K562 (cell line): Measurements from ENCODE around the gene SUGP1. TPM values are rescaled to one million over a fixed set of nuclear protein-coding genes. Genes with fewer than 3 reads are reported as not detected.

Experiments
- ATAC-seq: fragments of 200-7000 bp; cut with Tn5 transposase; 3 replicates; pipeline ENCODE4 v1.9.1; 2020; ENCODE audit warnings: moderate library complexity
- BruUV-seq: library from RNA; stranded (reverse); fragments of 400-500 nt; replicated peaks from 2 replicates; lab custom pipeline; 2021; lab: Mats Ljungman, UMichigan
- CTCF ChIA-PET: fragments of 300-600 bp; formaldehyde crosslinking; extraction: SDS; loops from one replicate; lab custom pipeline; 2021; ENCODE audit warnings: low intra/inter-chr PET ratio; lab: Yijun Ruan, JAX
- POLR2A ChIA-PET: fragments of 300-600, 350-650 bp; sonication (Branson Sonifier 250); formaldehyde crosslinking; extraction: SDS; loops from one replicate; lab custom pipeline; 2021; ENCODE audit warnings: antibody characterized with exemption, inconsistent platforms; lab: Yijun Ruan, JAX
- DNase-seq, 4 experiments: peaks; one replicate each; pipeline versions ENCODE4 v3.0.0 to v3.0.0-alpha.2; 2011 to 2018; ENCODE audit warnings: low spot score in 3 of 4, mixed read lengths in 3 of 4; ENCODE audit errors: extremely low read depth in 1 of 4
- FAIRE-seq: peaks from 2 replicates; lab custom pipeline; 2011; peaks lifted over from hg19 to GRCh38; lab: Jason Lieb, UNC
- H2AFZ ChIP-seq: 2 replicates; pipeline ENCODE4 v1.6.0; 2011; ENCODE audit warnings: low read depth, low read length, control low read depth, inconsistent platforms
- H3K27ac ChIP-seq: fragments of 200-600 bp; 3 replicates; pipeline ENCODE4 v1.8.0; 2011; ENCODE audit warnings: low read depth, mild to moderate bottlenecking, control low read depth, inconsistent platforms, low read length, moderate library complexity, mixed read lengths; ENCODE audit errors: extremely low read depth
- H3K27me3 ChIP-seq, 2 experiments: fragments of 300-600 bp in 1 of 2; 2 replicates in 1 of 2; 3 replicates in 1 of 2; pipeline versions ENCODE4 v1.6.0 to v1.8.0; 2011; ENCODE audit warnings: inconsistent platforms in 2 of 2, low read length in 2 of 2, mild to moderate bottlenecking in 1 of 2, mixed read lengths in 1 of 2, moderate library complexity in 1 of 2; ENCODE audit not compliant: control insufficient read depth in 2 of 2, insufficient read depth in 2 of 2
- H3K36me3 ChIP-seq: fragments of 300-600 bp; 3 replicates; pipeline ENCODE4 v1.8.0; 2011; ENCODE audit warnings: mild to moderate bottlenecking, low read length, inconsistent platforms; ENCODE audit not compliant: control insufficient read depth, insufficient read depth
- H3K4me1 ChIP-seq, 2 experiments: fragments of 200-600 bp in 1 of 2; replicated peaks in 1 of 2; 2 replicates in 1 of 2; 3 replicates in 1 of 2; pipeline versions ENCODE4 v1.5.1 to v1.8.0; 2011; ENCODE audit warnings: inconsistent platforms in 2 of 2, low read length in 2 of 2, mild to moderate bottlenecking in 1 of 2, mixed read lengths in 1 of 2, moderate library complexity in 1 of 2; ENCODE audit not compliant: control insufficient read depth in 2 of 2, insufficient read depth in 2 of 2
- H3K4me2 ChIP-seq: 2 replicates; pipeline ENCODE4 v1.6.1; 2011; ENCODE audit warnings: low read length, control low read depth, inconsistent platforms, mixed read lengths; ENCODE audit not compliant: insufficient read depth
- H3K4me3 ChIP-seq: fragments of 200-600 bp; sonication (generic), shearing (Covaris generic); 2 replicates; pipeline ENCODE4 v1.5.1; 2016; ENCODE audit warnings: control low read depth, inconsistent platforms
- H3K79me2 ChIP-seq: fragments of 200-600 bp; 3 replicates; pipeline ENCODE4 v1.8.0; 2011; ENCODE audit warnings: low read length, inconsistent platforms; ENCODE audit not compliant: control insufficient read depth, insufficient read depth
- H3K9ac ChIP-seq, 2 experiments: 2 replicates each; pipeline versions ENCODE4 v1.6.0 to v1.6.1; 2011; ENCODE audit warnings: low read depth in 2 of 2, low read length in 2 of 2, control low read depth in 1 of 2, inconsistent platforms in 1 of 2, mild to moderate bottlenecking in 1 of 2, mixed read lengths in 1 of 2; ENCODE audit not compliant: insufficient read depth in 1 of 2
- H3K9me1 ChIP-seq: one replicate; pipeline ENCODE4 v1.6.0; 2011; ENCODE audit warnings: inconsistent platforms, mild to moderate bottlenecking, low read length, moderate library complexity; ENCODE audit not compliant: control insufficient read depth, insufficient read depth
- H3K9me3 ChIP-seq: replicated peaks from 2 replicates; pipeline ENCODE4 v1.5.1; 2011; ENCODE audit warnings: low read depth, low read length, inconsistent platforms; ENCODE audit not compliant: control insufficient read depth, insufficient read depth
- H4K20me1 ChIP-seq: replicated peaks from 2 replicates; pipeline ENCODE4 v1.6.1; 2011; ENCODE audit warnings: low read length, inconsistent platforms, mixed read lengths; ENCODE audit not compliant: control insufficient read depth, insufficient read depth
- CBX3 ChIP-seq, 2 experiments: IDR thresholded peaks; 1 replicate in 1 of 2; 2 replicates in 1 of 2; pipeline ENCODE4 v1.6.1; 2012; ENCODE audit warnings: inconsistent platforms in 2 of 2, low read length in 2 of 2, borderline replicate concordance in 1 of 2, control low read depth in 1 of 2
- MCM2 ChIP-seq: fragments of 450-650 bp; IDR thresholded peaks from 2 replicates; pipeline ENCODE4 v1.6.1; 2017; ENCODE audit warnings: low read depth, mild to moderate bottlenecking
- MXD1 ChIP-seq: fragments of 250-450 bp; sonication (Bioruptor Pico); IDR thresholded peaks from 2 replicates; pipeline ENCODE4 v1.8.0; 2021; ENCODE audit warnings: borderline replicate concordance, mild to moderate bottlenecking, moderate library complexity; ENCODE audit not compliant: poor library complexity, severe bottlenecking
- RBM25 ChIP-seq: fragments of 200-400 bp; formaldehyde crosslinking; IDR thresholded peaks from 2 replicates; pipeline ENCODE4 v1.6.1; 2018; ENCODE audit warnings: low read length, low read depth, moderate library complexity; ENCODE audit not compliant: severe bottlenecking
- SAFB ChIP-seq: fragments of 200-400 bp; formaldehyde crosslinking; IDR thresholded peaks from 2 replicates; pipeline ENCODE4 v1.6.1; 2017; ENCODE audit warnings: low read depth, low read length, borderline replicate concordance
- ZNF224 ChIP-seq: sonication (generic); formaldehyde crosslinking; IDR thresholded peaks from 2 replicates; pipeline ENCODE4 v1.8.0; 2022; ENCODE audit warnings: mild to moderate bottlenecking, missing genetic modification reagents
- ZNF354B ChIP-seq: fragments of 250-450 bp; sonication (Bioruptor Pico); IDR thresholded peaks from 2 replicates; pipeline ENCODE4 v1.4.0; 2020
- ZNF507 ChIP-seq: conservative IDR thresholded peaks from 2 replicates; pipeline ENCODE4 v1.6.1; 2017; ENCODE audit warnings: missing genetic modification characterization, missing compliant biosample characterization
- WGBS: fragments of 100-300 bp; shearing (Covaris generic); methylation state at CpG from one replicate; pipeline ENCODE4 v1.1.6; 2016; ENCODE audit warnings: low coverage, mixed read lengths; ENCODE audit not compliant: insufficient coverage; ENCODE audit errors: missing lambda C conversion rate; 5-methylcytosine and 5-hydroxymethylcytosine counted together
- in situ Hi-C: fragments of 300-500 bp; cut with MboI; formaldehyde crosslinking; loops from 4 replicates; pipeline ENCODE4 v1.15.0; 2018; ENCODE audit warnings: inconsistent platforms, mixed read lengths
- intact Hi-C: fragments of 100-400 bp; cut with micrococcal nuclease; formaldehyde crosslinking; loops from 2 replicates; pipeline ENCODE4 v1.14.2; 2022
- polyA plus RNA-seq, 8 experiments: library from polyadenylated mRNA; depleted of rRNA in 4 of 8; stranded (reverse) in 5 of 8; unstranded in 3 of 8; fragments of >200 nt; fragmentation: Nextera tagmentation in 2 of 8; fragmentation: Illumina TruSeq in 1 of 8; extraction: Ambion mirVana in 2 of 8; extraction: Trizol in 1 of 8; gene quantifications; 2 replicates each; pipeline versions ENCODE4 v1.2.1 to v1.2.3, GENCODE V29; 2011 to 2014; ENCODE audit warnings: inconsistent platforms in 1 of 8, missing spikeins in 1 of 8
- total RNA-seq, 7 experiments: library from RNA; depleted of rRNA in 6 of 7; stranded (reverse); fragments of >200 nt in 6 of 7; fragmentation: Illumina TruSeq in 2 of 7; extraction: Trizol in 2 of 7; gene quantifications; 2 replicates each; pipeline versions ENCODE4 v1.2.1 to v1.2.3, GENCODE V29; 2011 to 2021; ENCODE audit warnings: low replicate concordance in 1 of 7

Gene SUGP1
- total and polyA plus RNA-seq, 9 of the 15 experiments (the other 6 are each of a cell fraction or from before 2014, with no cell fraction given), result 1.0 to 53.3 (median 32.4) TPM

- Histone ChIP-seq H3K27me3 (peaks cover 14 to 32% of the 10 kb centered on the region in 2 experiments; a peak in 4 of 5 replicates), H3K27ac (no peak overlapping the region), H3K4me1 (peaks cover 0 to 8% of the 10 kb centered on the region in 2 experiments; a peak in 3 of 5 replicates)
- POLR2A ChIA-PET, result interaction anchor here (1.1 to 1.5 kb wide), 5 partner anchors 9 to 65 kb away, joined by 3 to 6 read pairs (median 3); no protein-coding TSS in a partner anchor
- 6% methylated on average over 2 of the region's 2 CpGs for WGBS
- DNase-seq, result no peak
- TF ChIP-seq MCM2 (no peak), MXD1 (CRISPR knock-in tag) (no peak), CBX3 (IDR thresholded peaks at IDR 0.05; ENCODE audit: borderline replicate concordance in 1 of 2, low read length in 2 of 2) (peak in 1 of 2 experiments; percentile 56; a peak in 1 of 3 replicates), ZNF507 (peak; percentile 100), RBM25 (peak; percentile 66), ZNF224 (CRISPR knock-in tag) (no peak), SAFB (no peak), ZNF354B (CRISPR knock-in tag) (peak; percentile 98)
- TF ChIP-seq, all 486 proteins: peak for 4
- FAIRE-seq (no peak), ATAC-seq (no peak)
- intact Hi-C loops (no loop called here), in situ Hi-C loops (no loop called here)
- no peaks in the 10 kb centered on the region for H3K9me1 ChIP-seq
- H3K4me2 ChIP-seq, result no peak overlapping the region
- no peak overlapping the region for H3K4me3 ChIP-seq
- H2AFZ ChIP-seq, result no peak overlapping the region
- no peaks in the 10 kb centered on the region for H3K36me3 ChIP-seq
- BruUV-seq, result no TSS peak
- H3K9me3 ChIP-seq, result peaks cover 10% of the 10 kb centered on the region
- no peaks in the 10 kb centered on the region for H4K20me1 ChIP-seq
- CTCF ChIA-PET, result no interaction called here
- no peaks in the 10 kb centered on the region for H3K79me2 ChIP-seq
- no peak overlapping the region for H3K9ac ChIP-seq
These were observed 86.0 kb downstream of the SUGP1 start for GRCh38 chr19:19234220-19234816.
